ENCODE measurements around the gene STK24. TPM values are rescaled to one million over a fixed set of nuclear protein-coding genes. Genes with fewer than 3 reads are reported as not detected.

STK24 gene
- total RNA-seq, 3 donors from 2014 or later: 190 to 210 (median 204) TPM

- intact Hi-C loops (cut with DNase I, micrococcal nuclease): no loop called here
- Histone ChIP-seq H3K4me1 (ENCODE audit: low read depth) (peaks cover 53% of the 10 kb centered on the region), H3K36me3 (ENCODE audit: low read depth) (no peaks in the 10 kb centered on the region), H3K4me3 (no peak overlapping the region), H3K9me3 (no peaks in the 10 kb centered on the region)
- no peak for TF ChIP-seq CTCF (IDR thresholded peaks at IDR 0.05)
- no peak for DNase-seq
- ATAC-seq: no peak
Measured at GRCh38 chr13:98511435-98511834, 65.5 kb downstream of the STK24 start.

GRCh38 chr13:98510156-98510509, 66.8 kb downstream of the STK24 start:
- peaks cover 57% of the 10 kb centered on the region for H3K4me1 ChIP-seq (ENCODE audit: low read depth)
- no peak for TF ChIP-seq CTCF (IDR thresholded peaks at IDR 0.05)

GRCh38 chr13:98509271-98510155, 67.4 kb downstream of the STK24 start:
- H3K36me3 ChIP-seq (ENCODE audit: low read depth): no peaks in the 10 kb centered on the region
- intact Hi-C loops (cut with DNase I, micrococcal nuclease): no loop called here
- no peak for TF ChIP-seq CTCF (IDR thresholded peaks at IDR 0.05)
- H3K9me3 ChIP-seq: no peaks in the 10 kb centered on the region
- H3K4me1 ChIP-seq (ENCODE audit: low read depth): peaks cover 64% of the 10 kb centered on the region
- DNase-seq: peak; percentile 70 to 80 (median 77)
- no peak overlapping the region for H3K4me3 ChIP-seq
- ATAC-seq: peak; percentile 90

More at GRCh38 chr13:98510156-98510509, 66.8 kb downstream of the STK24 start:
- H3K36me3 ChIP-seq (ENCODE audit: low read depth): no peaks in the 10 kb centered on the region
- DNase-seq (no peak), ATAC-seq (no peak)
- H3K4me3 ChIP-seq: no peak overlapping the region
- intact Hi-C loops (cut with DNase I, micrococcal nuclease): no loop called here
- no peaks in the 10 kb centered on the region for H3K9me3 ChIP-seq

- no peak overlapping the region for H3K4me3 ChIP-seq
- H3K36me3 ChIP-seq (ENCODE audit: low read depth): no peaks in the 10 kb centered on the region
- no peaks in the 10 kb centered on the region for H3K9me3 ChIP-seq
- DNase-seq (no peak), ATAC-seq (no peak)
- peaks cover 71% of the 10 kb centered on the region for H3K4me1 ChIP-seq (ENCODE audit: low read depth)
- intact Hi-C loops (cut with DNase I, micrococcal nuclease): no loop called here
- TF ChIP-seq CTCF (IDR thresholded peaks at IDR 0.05): no peak
Measured at GRCh38 chr13:98508685-98509084, 68.2 kb downstream of the STK24 start.

- no peak for TF ChIP-seq CTCF (IDR thresholded peaks at IDR 0.05)
- peaks cover 71% of the 10 kb centered on the region for H3K4me1 ChIP-seq (ENCODE audit: low read depth)
- intact Hi-C loops (cut with DNase I, micrococcal nuclease): no loop called here
- no peak overlapping the region for H3K4me3 ChIP-seq
- ATAC-seq: no peak
- H3K9me3 ChIP-seq: no peaks in the 10 kb centered on the region
- no peaks in the 10 kb centered on the region for H3K36me3 ChIP-seq (ENCODE audit: low read depth)
- DNase-seq: no peak
Measured at GRCh38 chr13:98508280-98508679, 68.6 kb downstream of the STK24 start.
